Esophagus muscularis mucosa (tissue), 4 donors: Measurements from ENCODE around the gene INHBC. TPM values are rescaled to one million over a fixed set of nuclear protein-coding genes. Genes with fewer than 3 reads are reported as not detected.

Experiments used
- DNase-seq: peaks from one replicate; pipeline ENCODE4 v3.0.0-alpha.2; 2017; ENCODE audit errors: extremely low spot score
- H3K27ac ChIP-seq, 4 donors: fragments of 200-600 bp; sonication (generic); replicated peaks in 1 of 4; 1 replicate in 3 of 4; 2 replicates in 1 of 4; pipeline ENCODE4 v1.5.1; 2016 to 2019; ENCODE audit warnings: mild to moderate bottlenecking in 1 of 4
- H3K27me3 ChIP-seq, 4 donors: fragments of 200-600 bp; sonication (generic); one replicate each; pipeline versions ENCODE4 v1.5.1 to v1.6.0; 2016 to 2019
- H3K36me3 ChIP-seq, 4 donors: fragments of 200-600 bp; sonication (generic); one replicate each; pipeline ENCODE4 v1.5.1; 2016 to 2019
- H3K4me1 ChIP-seq, 4 donors: fragments of 200-600 bp; sonication (generic); one replicate each; pipeline ENCODE4 v1.5.1; 2016 to 2019
- H3K4me3 ChIP-seq, 4 donors: fragments of 200-600 bp; sonication (generic); 1 replicate in 2 of 4; 2 replicates in 2 of 4; pipeline ENCODE4 v1.5.1; 2016 to 2019; ENCODE audit warnings: mild to moderate bottlenecking in 4 of 4, moderate library complexity in 1 of 4
- H3K9me3 ChIP-seq, 4 donors: fragments of 200-600 bp; sonication (generic); 1 replicate in 3 of 4; 2 replicates in 1 of 4; pipeline ENCODE4 v1.5.1; 2016 to 2019
- CTCF ChIP-seq, 3 experiments: fragments of 200-600 bp in 2 of 3; fragments of 450-650 bp in 1 of 3; sonication (generic) in 2 of 3; IDR thresholded peaks; one replicate each; pipeline ENCODE4 v1.5.1; 2017 to 2019; ENCODE audit warnings: antibody characterized with exemption in 3 of 3, mild to moderate bottlenecking in 2 of 3, moderate library complexity in 1 of 3
- EP300 ChIP-seq: sonication (generic); formaldehyde crosslinking; IDR thresholded peaks from one replicate; pipeline ENCODE4 v1.6.1; 2017; ENCODE audit warnings: antibody characterized with exemption
- POLR2A ChIP-seq: fragments of 450-650 bp; IDR thresholded peaks from one replicate; pipeline ENCODE4 v1.6.1; 2017; ENCODE audit warnings: antibody characterized with exemption, moderate library complexity, mild to moderate bottlenecking, low read depth
- POLR2AphosphoS5 ChIP-seq, 2 donors: sonication (generic); formaldehyde crosslinking; IDR thresholded peaks; one replicate each; pipeline ENCODE4 v1.6.1; 2017; ENCODE audit warnings: antibody characterized with exemption in 2 of 2
- WGBS: methylation state at CpG from one replicate; pipeline ENCODE4 v1.1.5; 2018; 5-methylcytosine and 5-hydroxymethylcytosine counted together
- intact Hi-C: fragments of 100-400 bp; cut with DNase I; formaldehyde crosslinking; loops from one replicate; pipeline ENCODE4 v1.15.1; 2023
- total RNA-seq, 4 donors: library from RNA; depleted of rRNA; stranded (reverse); fragments of >200 nt; gene quantifications; one replicate each; pipeline versions ENCODE4 v1.1.0 to v1.2.1, GENCODE V29; 2016

INHBC gene
- total RNA-seq, 4 donors from 2014 or later = not detected

GRCh38 chr12:57475271-57476161 is 40.9 kb downstream of the INHBC start:
- Histone ChIP-seq H3K27me3 (peaks cover 0 to 92% (median 37%) of the 10 kb centered on the region in 4 donors), H3K4me1 (peaks cover 13 to 20% (median 18%) of the 10 kb centered on the region in 4 donors), H3K27ac (no peak overlapping the region), H3K9me3 (no peaks in the 10 kb centered on the region), H3K4me3 (peak overlapping the region; percentile 46 to 59 (median 50)), H3K36me3 (no peaks in the 10 kb centered on the region)
- DNase-seq = no peak
- intact Hi-C loops = no loop called here
- 24% methylated on average over 36 of the region's 84 CpGs for WGBS
- TF ChIP-seq CTCF (IDR thresholded peaks at IDR 0.05) (no peak), POLR2AphosphoS5 (IDR thresholded peaks at IDR 0.05) (no peak), POLR2A (no peak), EP300 (no peak)

- WGBS = 20% methylated on average over 21 of the region's 29 CpGs
- peaks cover 13 to 20% (median 18%) of the 10 kb centered on the region in 4 donors for H3K4me1 ChIP-seq
- H3K9me3 ChIP-seq = no peaks in the 10 kb centered on the region
- H3K36me3 ChIP-seq = no peaks in the 10 kb centered on the region
- H3K27me3 ChIP-seq = peaks cover 0 to 85% (median 34%) of the 10 kb centered on the region in 4 donors
- peak overlapping the region; percentile 46 to 59 (median 50) for H3K4me3 ChIP-seq
- TF ChIP-seq POLR2AphosphoS5 (IDR thresholded peaks at IDR 0.05) = no peak
- TF ChIP-seq EP300 = no peak
- TF ChIP-seq CTCF (IDR thresholded peaks at IDR 0.05) = no peak
- TF ChIP-seq POLR2A = no peak
- intact Hi-C loops = no loop called here
- peak overlapping the region in 1 of 4 donors; percentile 28 for H3K27ac ChIP-seq
- DNase-seq = no peak
These were observed 41.8 kb downstream of the INHBC start for GRCh38 chr12:57476162-57476992.

- WGBS = 70% methylated on average over 12 of the region's 15 CpGs
- peaks cover 0 to 79% (median 32%) of the 10 kb centered on the region in 4 donors for H3K27me3 ChIP-seq
- H3K9me3 ChIP-seq = no peaks in the 10 kb centered on the region
- intact Hi-C loops = no loop called here
- no peak for DNase-seq
- TF ChIP-seq CTCF (IDR thresholded peaks at IDR 0.05) (no peak), EP300 (no peak), POLR2A (no peak), POLR2AphosphoS5 (IDR thresholded peaks at IDR 0.05) (no peak)
- H3K4me1 ChIP-seq = peaks cover 13 to 20% (median 18%) of the 10 kb centered on the region in 4 donors
- no peaks in the 10 kb centered on the region for H3K36me3 ChIP-seq
- peak overlapping the region; percentile 28 to 60 (median 32) for H3K27ac ChIP-seq
- peak overlapping the region; percentile 46 to 59 (median 50) for H3K4me3 ChIP-seq
These were observed 42.6 kb downstream of the INHBC start for GRCh38 chr12:57476993-57477709.

GRCh38 chr12:57477710-57478681 is 43.4 kb downstream of the INHBC start:
- peak overlapping the region; percentile 28 to 60 (median 35) for H3K27ac ChIP-seq
- H3K36me3 ChIP-seq = no peaks in the 10 kb centered on the region
- H3K9me3 ChIP-seq = no peaks in the 10 kb centered on the region
- H3K4me1 ChIP-seq = peaks cover 13 to 20% (median 18%) of the 10 kb centered on the region in 4 donors
- H3K4me3 ChIP-seq = peak overlapping the region; percentile 46 to 59 (median 50)
- TF ChIP-seq POLR2AphosphoS5 (IDR thresholded peaks at IDR 0.05) = peak in 1 of 2 donors; percentile 39
- TF ChIP-seq CTCF (IDR thresholded peaks at IDR 0.05) = no peak
- H3K27me3 ChIP-seq = peaks cover 0 to 83% (median 32%) of the 10 kb centered on the region in 4 donors
- 64% methylated on average over 11 of the region's 12 CpGs for WGBS
- DNase-seq = no peak
- intact Hi-C loops = no loop called here
